Measurements from ENCODE around the gene ERAS.
A peak's percentile ranks its signal among the peaks of the same experiment; 100 is the strongest.

ERAS gene

DNA sequence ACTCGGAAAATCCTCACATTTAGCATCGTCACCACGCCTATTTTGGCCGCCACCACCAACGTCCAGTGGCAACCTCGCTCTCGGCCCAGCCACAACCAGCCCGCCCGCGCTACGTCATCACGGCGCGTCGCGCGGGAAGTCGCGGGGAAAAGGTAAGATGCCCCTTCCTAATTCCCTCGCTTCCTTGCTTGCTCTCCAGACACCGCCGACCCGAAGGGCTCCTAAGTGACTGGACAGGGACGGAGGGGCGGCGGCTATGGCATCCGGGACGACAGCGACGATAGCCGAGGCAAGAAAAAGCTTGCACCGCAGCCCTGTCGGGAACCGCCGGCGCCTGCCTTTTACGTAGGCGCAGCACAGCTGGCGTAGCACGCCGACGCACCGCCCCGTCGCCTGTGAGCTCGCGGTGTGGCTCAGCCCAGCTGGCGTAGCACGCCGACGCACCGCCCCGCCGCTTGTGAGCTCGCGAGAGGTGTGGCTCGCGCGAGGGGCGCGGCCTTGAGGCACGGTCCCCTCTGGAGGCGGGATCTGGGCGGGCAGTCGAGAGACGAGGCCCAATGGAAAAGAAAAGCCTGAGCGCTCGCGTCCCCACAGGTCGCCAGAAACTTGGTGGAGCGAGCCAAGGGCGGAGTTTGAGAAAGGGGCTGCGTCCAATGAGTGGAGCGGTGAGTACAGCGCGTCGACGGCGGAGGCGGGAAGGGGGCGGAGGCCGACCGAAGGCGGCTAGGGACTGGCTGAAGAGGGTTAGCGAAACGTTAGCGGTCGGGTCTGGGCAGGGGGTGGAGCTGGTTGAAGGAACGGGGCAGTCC is 24.8 kb upstream of the ERAS start, which contains the start of gene HDAC6:
HDAC6 (plus strand) TSS at position 788 of the 809 bp plus-strand sequence. CDS start 626 bp downstream, outside the sequence.
- peak; percentile 97 for DNase-seq
- Histone ChIP-seq H3K9me3 (no peaks in the 10 kb centered on the region), H3K36me3 (no peaks in the 10 kb centered on the region), H3K27me3 (no peaks in the 10 kb centered on the region), H3K4me1 (no peaks in the 10 kb centered on the region), H3K4me3 (ENCODE audit: low read depth, low read length) (peak within 1 kb of the TSS; percentile 76)
- TF ChIP-seq CTCF (IDR thresholded peaks at IDR 0.05; ENCODE audit: low read depth, low read length): no peak

DNA sequence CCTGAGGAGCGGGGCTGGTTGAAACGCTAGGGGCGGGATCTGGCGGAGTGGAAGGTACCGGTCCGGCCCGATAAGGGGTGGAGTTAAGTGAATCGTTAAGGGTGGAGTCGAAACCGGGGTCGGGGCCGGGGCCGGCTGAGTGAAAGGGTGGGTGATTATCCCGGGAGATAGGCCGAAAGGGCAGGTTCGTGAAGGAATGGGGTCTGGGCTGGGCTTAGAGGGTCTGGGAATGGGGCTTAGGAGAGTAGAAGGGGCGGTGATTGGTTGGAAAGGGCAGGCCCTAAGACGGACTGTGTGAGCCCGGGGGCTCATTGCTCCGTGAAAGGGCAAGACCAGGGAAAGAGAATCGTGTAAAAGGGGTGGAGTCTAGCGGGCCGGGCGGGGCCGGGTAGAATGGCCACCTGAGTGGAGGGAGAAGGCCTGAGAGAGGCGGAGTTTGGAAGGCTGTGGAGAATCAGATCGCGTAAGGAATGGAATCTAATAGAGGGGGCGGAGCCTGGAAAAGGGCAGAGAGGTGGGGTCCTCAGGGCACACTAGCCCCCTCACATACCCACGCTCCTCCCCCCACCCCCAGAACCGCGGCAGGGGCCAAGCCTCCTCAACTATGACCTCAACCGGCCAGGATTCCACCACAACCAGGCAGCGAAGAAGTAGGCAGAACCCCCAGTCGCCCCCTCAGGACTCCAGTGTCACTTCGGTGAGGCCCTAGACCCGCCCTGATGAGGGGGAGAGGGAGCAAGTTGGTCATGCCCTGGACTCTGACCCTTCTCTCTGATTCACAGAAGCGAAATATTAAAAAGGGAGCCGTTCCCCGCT is 24.0 kb upstream of the ERAS start:
- TF ChIP-seq CTCF (IDR thresholded peaks at IDR 0.05; ENCODE audit: low read depth, low read length): no peak
- DNase-seq: peak; percentile 85
- no peaks in the 10 kb centered on the region for H3K27me3 ChIP-seq
- H3K4me1 ChIP-seq: no peaks in the 10 kb centered on the region
- H3K4me3 ChIP-seq (ENCODE audit: low read depth, low read length): peak overlapping the region; percentile 70
- H3K9me3 ChIP-seq: no peaks in the 10 kb centered on the region
- no peaks in the 10 kb centered on the region for H3K36me3 ChIP-seq

GRCh38 chrX:48802905-48803200 is 23.5 kb upstream of the ERAS start:
- Histone ChIP-seq H3K27me3 (no peaks in the 10 kb centered on the region), H3K4me3 (ENCODE audit: low read depth, low read length) (peak overlapping the region; percentile 70), H3K36me3 (no peaks in the 10 kb centered on the region), H3K9me3 (no peaks in the 10 kb centered on the region), H3K4me1 (no peaks in the 10 kb centered on the region)
- no peak for TF ChIP-seq CTCF (IDR thresholded peaks at IDR 0.05; ENCODE audit: low read depth, low read length)
- no peak for DNase-seq

DNA sequence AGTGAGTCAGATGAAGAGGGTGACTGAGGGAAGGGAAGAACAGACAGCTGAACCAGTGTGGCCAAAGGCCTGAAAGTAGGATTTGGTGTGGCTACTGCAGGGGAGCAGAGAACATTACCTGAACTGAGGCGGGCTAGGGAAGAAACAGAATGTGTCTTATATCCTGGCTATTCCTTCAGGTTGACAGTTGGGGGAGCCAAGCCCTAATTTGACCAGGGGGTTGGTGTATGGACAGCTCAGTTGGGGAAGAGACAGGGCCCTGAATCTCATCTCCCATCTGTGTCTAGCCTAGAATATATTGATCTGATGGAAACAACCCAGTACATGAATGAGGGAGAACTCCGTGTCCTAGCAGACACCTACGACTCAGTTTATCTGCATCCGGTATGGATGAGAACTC is 20.2 kb upstream of the ERAS start:
- TF ChIP-seq CTCF (IDR thresholded peaks at IDR 0.05; ENCODE audit: low read depth, low read length): peak; percentile 26; the same call in 1 of the 2 replicates
- DNase-seq: no peak

GRCh38 chrX:48813644-48814043 is 12.7 kb upstream of the ERAS start:
- H3K9me3 ChIP-seq: no peaks in the 10 kb centered on the region
- DNase-seq: no peak
- no peaks in the 10 kb centered on the region for H3K27me3 ChIP-seq
- H3K4me3 ChIP-seq (ENCODE audit: low read depth, low read length): no peak overlapping the region
- no peaks in the 10 kb centered on the region for H3K4me1 ChIP-seq
- no peaks in the 10 kb centered on the region for H3K36me3 ChIP-seq
- no peak for TF ChIP-seq CTCF (IDR thresholded peaks at IDR 0.05; ENCODE audit: low read depth, low read length)

More for the DNA sequence above, 20.2 kb upstream of the ERAS start:
- Histone ChIP-seq H3K27me3 (no peaks in the 10 kb centered on the region), H3K36me3 (no peaks in the 10 kb centered on the region), H3K9me3 (no peaks in the 10 kb centered on the region), H3K4me3 (ENCODE audit: low read depth, low read length) (no peak overlapping the region), H3K4me1 (no peaks in the 10 kb centered on the region)

DNA sequence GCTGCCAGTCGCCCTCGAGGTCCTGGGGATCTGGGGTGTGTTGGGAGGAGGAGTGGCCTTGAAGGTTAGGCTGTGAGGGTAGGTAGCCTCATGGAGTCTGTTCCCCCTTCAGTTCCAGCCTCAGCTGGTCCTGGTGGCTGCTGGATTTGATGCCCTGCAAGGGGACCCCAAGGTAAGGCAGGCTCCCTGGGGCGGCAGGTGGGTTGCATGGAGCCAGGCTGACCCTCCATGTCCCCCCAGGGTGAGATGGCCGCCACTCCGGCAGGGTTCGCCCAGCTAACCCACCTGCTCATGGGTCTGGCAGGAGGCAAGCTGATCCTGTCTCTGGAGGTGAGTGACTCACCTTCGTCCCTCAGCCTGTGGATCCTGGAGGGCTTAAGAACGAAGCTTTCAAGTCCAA is 11.6 kb upstream of the ERAS start:
- no peaks in the 10 kb centered on the region for H3K27me3 ChIP-seq
- no peaks in the 10 kb centered on the region for H3K36me3 ChIP-seq
- H3K4me3 ChIP-seq (ENCODE audit: low read depth, low read length): no peak overlapping the region
- no peaks in the 10 kb centered on the region for H3K9me3 ChIP-seq
- TF ChIP-seq CTCF (IDR thresholded peaks at IDR 0.05; ENCODE audit: low read depth, low read length): no peak
- DNase-seq: no peak
- no peaks in the 10 kb centered on the region for H3K4me1 ChIP-seq

All from BE2C (cell line).